HepG2 (cell line): ENCODE data around the gene ARID3C. TPM values are rescaled to one million over a fixed set of nuclear protein-coding genes. Genes with fewer than 3 reads are reported as not detected.

Experiments used
- DNMT3B ChIP-seq: conservative IDR thresholded peaks from 2 replicates; pipeline ENCODE4 v1.6.1; 2016; ENCODE audit warnings: missing biosample characterization, control low read depth
- HNRNPLL ChIP-seq: fragments of 200-400 bp; formaldehyde crosslinking; IDR thresholded peaks from 2 replicates; pipeline ENCODE4 v1.6.1; 2017; ENCODE audit warnings: mild to moderate bottlenecking, low read depth, low read length; ENCODE audit not compliant: poor library complexity, severe bottlenecking
- MAFG ChIP-seq: sonication (generic); formaldehyde crosslinking; IDR thresholded peaks from 2 replicates; pipeline ENCODE4 v1.5.1; 2020; ENCODE audit warnings: mild to moderate bottlenecking, missing genetic modification reagents
- NFIC ChIP-seq: IDR thresholded peaks from 2 replicates; pipeline ENCODE4 v1.6.1; 2012; ENCODE audit warnings: mild to moderate bottlenecking, low read length, inconsistent platforms
- NFYB ChIP-seq: sonication (generic); formaldehyde crosslinking; IDR thresholded peaks from 2 replicates; pipeline ENCODE4 v1.4.0; 2020; ENCODE audit warnings: missing genetic modification reagents
- SNRNP70 ChIP-seq: fragments of 200-400 bp; formaldehyde crosslinking; IDR thresholded peaks from 2 replicates; pipeline ENCODE4 v1.6.1; 2017; ENCODE audit warnings: mild to moderate bottlenecking, low read depth, low read length, moderate library complexity
- STAG1 ChIP-seq: sonication (generic); formaldehyde crosslinking; IDR thresholded peaks from 2 replicates; pipeline ENCODE4 v1.4.0; 2020; ENCODE audit warnings: missing genetic modification reagents
- STAT6 ChIP-seq: sonication (generic); formaldehyde crosslinking; IDR thresholded peaks from 2 replicates; pipeline ENCODE4 v1.4.0; 2020; ENCODE audit warnings: missing genetic modification reagents, mild to moderate bottlenecking, borderline replicate concordance
- TBL1XR1 ChIP-seq: fragments of 150-350 bp; IDR thresholded peaks from 2 replicates; pipeline ENCODE4 v1.6.1; 2014; ENCODE audit warnings: borderline replicate concordance, low read length; ENCODE audit not compliant: partially characterized antibody
- TGIF2 ChIP-seq: IDR thresholded peaks from 2 replicates; pipeline ENCODE4 v1.6.1; 2016; ENCODE audit warnings: control low read depth, missing compliant biosample characterization
- YY1 ChIP-seq: IDR thresholded peaks from 2 replicates; pipeline ENCODE4 v1.6.1; 2011; ENCODE audit warnings: low read length, low read depth, moderate library complexity, mild to moderate bottlenecking; ENCODE audit not compliant: insufficient read depth, insufficient replicate concordance
- ZBTB34 ChIP-seq: sonication (generic); formaldehyde crosslinking; IDR thresholded peaks from 2 replicates; pipeline ENCODE4 v1.8.0; 2022; ENCODE audit warnings: mild to moderate bottlenecking, missing genetic modification reagents
- ZBTB38 ChIP-seq: sonication (generic); formaldehyde crosslinking; IDR thresholded peaks from 2 replicates; pipeline ENCODE4 v1.5.1; 2020; ENCODE audit warnings: mild to moderate bottlenecking, missing genetic modification reagents
- ZNF280B ChIP-seq: sonication (generic); formaldehyde crosslinking; IDR thresholded peaks from 2 replicates; pipeline ENCODE4 v1.5.0; 2020; ENCODE audit warnings: missing genetic modification reagents, mild to moderate bottlenecking, borderline replicate concordance
- ZNF282 ChIP-seq: fragments of 450-650 bp; IDR thresholded peaks from 2 replicates; pipeline ENCODE4 v1.6.1; 2018; ENCODE audit not compliant: partially characterized antibody
- ZNF430 ChIP-seq: sonication (generic); formaldehyde crosslinking; IDR thresholded peaks from 2 replicates; pipeline ENCODE4 v1.9.0; 2021; ENCODE audit warnings: mild to moderate bottlenecking, missing genetic modification reagents
- ZNF510 ChIP-seq: sonication (generic); formaldehyde crosslinking; IDR thresholded peaks from 2 replicates; pipeline ENCODE4 v1.4.0; 2020; ENCODE audit warnings: low read depth, mild to moderate bottlenecking, missing genetic modification reagents
- ZNF569 ChIP-seq: sonication (generic); formaldehyde crosslinking; IDR thresholded peaks from 2 replicates; pipeline ENCODE4 v1.5.0; 2020; ENCODE audit warnings: mild to moderate bottlenecking, missing genetic modification reagents, moderate library complexity, borderline replicate concordance
- ZNF776 ChIP-seq: sonication (generic); formaldehyde crosslinking; IDR thresholded peaks from 2 replicates; pipeline ENCODE4 v1.4.0; 2020; ENCODE audit warnings: mild to moderate bottlenecking, missing genetic modification reagents
- ZNF792 ChIP-seq: IDR thresholded peaks from 2 replicates; pipeline ENCODE4 v1.6.1; 2016
- polyA plus RNA-seq, 8 experiments: library from polyadenylated mRNA; depleted of rRNA in 3 of 8; stranded (reverse) in 7 of 8; unstranded in 1 of 8; fragments of >200 nt; fragmentation: Illumina TruSeq in 4 of 8; extraction: Trizol in 4 of 8; gene quantifications; 2 replicates each; pipeline versions ENCODE4 v1.2.1 to v1.2.3, GENCODE V29; 2011 to 2016; ENCODE audit warnings: low read depth in 4 of 8, missing spikeins in 1 of 8, mixed read lengths in 1 of 8; ENCODE audit not compliant: insufficient read depth in 1 of 8
- total RNA-seq, 5 experiments: library from RNA; depleted of rRNA; stranded (reverse); fragments of >200 nt; fragmentation: Illumina TruSeq; extraction: Trizol; gene quantifications; 2 replicates each; pipeline ENCODE4 v1.2.3, GENCODE V29; 2016; ENCODE audit warnings: low read depth in 1 of 5

The ARID3C gene
- total and polyA plus RNA-seq, 2 of the 13 experiments (the other 11 are each of a cell fraction or from before 2014, with no cell fraction given) = not detected

- TF ChIP-seq ZNF280B (CRISPR knock-in tag) = no peak; the same call in 1 of the 2 replicates
- TF ChIP-seq STAT6 (CRISPR knock-in tag) = no peak
- peak; percentile 92 for TF ChIP-seq ZNF569 (CRISPR knock-in tag)
- TF ChIP-seq ZNF776 = peak; percentile 85; the same call in 1 of the 2 replicates
- no peak for TF ChIP-seq YY1
- TF ChIP-seq TBL1XR1 = no peak
- TF ChIP-seq ZBTB34 = 0 out of 2 replicates have a peak, but pooled peaks have one; percentile 44
- TF ChIP-seq ZNF792 (CRISPR knock-in tag) = peak; percentile 78; the same call in 1 of the 2 replicates
- peak; percentile 87 for TF ChIP-seq ZNF430 (CRISPR knock-in tag)
- no peak for TF ChIP-seq ZNF282
- TF ChIP-seq SNRNP70 = no peak
- TF ChIP-seq DNMT3B (CRISPR knock-in tag) = peak; percentile 42; the same call in 1 of the 2 replicates
- TF ChIP-seq ZNF510 (CRISPR knock-in tag) = peak; percentile 45; the same call in 1 of the 2 replicates
- TF ChIP-seq ZBTB38 = peak; percentile 62; the same call in 1 of the 2 replicates
- no peak for TF ChIP-seq NFIC
- peak; percentile 100 for TF ChIP-seq HNRNPLL
- no peak; the same call in 1 of the 2 replicates for TF ChIP-seq STAG1
- TF ChIP-seq TGIF2 (CRISPR knock-in tag) = no peak; the same call in 1 of the 2 replicates
- TF ChIP-seq NFYB (CRISPR knock-in tag) = peak; percentile 89
- no peak for TF ChIP-seq MAFG (CRISPR knock-in tag)
Measured at GRCh38 chr9:34637356-34638137, 8.7 kb upstream of the ARID3C start, which contains the start of gene SIGMAR1 (continued).
